Ectodermal cell (in vitro differentiated cells): ENCODE measurements around the gene CHRNG.

ENCODE experiments used
- H3K27ac ChIP-seq: 2 replicates; pipeline ENCODE4 v1.7.0; 2013; ENCODE audit warnings: mild to moderate bottlenecking, low read depth, low read length; ENCODE audit not compliant: insufficient read depth, poor library complexity, severe bottlenecking
- H3K27me3 ChIP-seq: 2 replicates; pipeline ENCODE4 v1.7.0; 2013; ENCODE audit warnings: mild to moderate bottlenecking, low read length; ENCODE audit not compliant: insufficient read depth, control insufficient read depth, poor library complexity, severe bottlenecking
- H3K36me3 ChIP-seq: one replicate; pipeline ENCODE4 v1.7.0; 2013; ENCODE audit warnings: low read length; ENCODE audit not compliant: control insufficient read depth, insufficient read depth
- H3K4me1 ChIP-seq: one replicate; pipeline ENCODE4 v1.7.0; 2013; ENCODE audit warnings: low read length; ENCODE audit not compliant: control insufficient read depth, insufficient read depth
- H3K4me3 ChIP-seq: 2 replicates; pipeline ENCODE4 v1.7.0; 2013; ENCODE audit warnings: low read depth, low read length, control low read depth; ENCODE audit not compliant: insufficient read depth
- H3K9me3 ChIP-seq: 2 replicates; pipeline ENCODE4 v1.7.0; 2013; ENCODE audit warnings: mild to moderate bottlenecking, low read length, moderate library complexity; ENCODE audit not compliant: control insufficient read depth
- WGBS, 2 experiments: methylation state at CpG; one replicate each; pipeline ENCODE4 v1.1.7; 2013; ENCODE audit warnings: missing lambda C conversion rate in 2 of 2; 5-methylcytosine and 5-hydroxymethylcytosine counted together

Gene CHRNG

DNA sequence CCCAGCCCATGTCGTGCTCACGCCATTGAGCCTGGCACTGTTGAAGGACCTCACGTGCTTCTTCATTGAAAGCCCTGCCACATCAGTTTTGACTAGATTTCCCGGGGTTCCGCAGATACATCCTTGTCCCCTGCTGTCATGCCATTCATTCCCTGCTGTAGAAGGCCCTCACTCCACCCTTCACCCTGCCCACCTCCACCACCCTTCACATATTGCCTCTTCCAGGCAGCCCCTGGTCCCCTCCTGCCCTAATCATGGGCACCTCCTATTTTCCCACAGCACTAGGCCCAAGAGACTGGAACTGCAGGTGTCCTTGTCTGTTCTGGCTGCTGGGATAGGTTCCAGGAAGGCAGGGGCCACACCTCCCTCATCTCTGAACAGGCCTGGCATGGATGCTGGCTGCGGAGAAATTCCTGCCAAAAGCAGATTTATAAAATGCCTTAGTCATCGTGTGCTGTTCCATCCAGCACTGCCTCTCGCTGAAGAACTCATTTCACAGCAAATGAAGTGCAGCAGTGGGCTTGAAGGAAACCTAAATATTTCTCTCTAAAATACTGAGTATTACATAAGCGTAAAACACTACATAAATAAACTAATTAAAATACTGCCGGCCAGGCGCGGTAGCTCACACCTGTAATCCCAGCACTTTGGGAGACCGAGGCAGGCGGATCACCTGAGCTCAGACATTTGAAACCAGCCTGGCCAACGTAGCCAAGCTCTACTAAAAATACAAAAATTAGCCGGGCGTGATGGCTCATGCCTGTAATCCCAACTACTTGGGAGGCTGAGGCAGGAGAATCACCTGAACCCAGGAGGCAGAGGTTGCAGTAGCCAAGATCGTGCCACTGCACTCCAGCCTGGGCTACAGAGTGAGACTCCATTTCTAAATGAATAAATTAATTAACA lies 49.4 kb downstream of the CHRNG start:
- Histone ChIP-seq H3K4me3 (no peak overlapping the region), H3K9me3 (no peaks in the 10 kb centered on the region), H3K27ac (no peak overlapping the region), H3K36me3 (no peaks in the 10 kb centered on the region), H3K27me3 (no peaks in the 10 kb centered on the region), H3K4me1 (no peaks in the 10 kb centered on the region)
- WGBS, 2 experiments = 90 to 92% methylated on average over 18 of the region's 18 CpGs

DNA sequence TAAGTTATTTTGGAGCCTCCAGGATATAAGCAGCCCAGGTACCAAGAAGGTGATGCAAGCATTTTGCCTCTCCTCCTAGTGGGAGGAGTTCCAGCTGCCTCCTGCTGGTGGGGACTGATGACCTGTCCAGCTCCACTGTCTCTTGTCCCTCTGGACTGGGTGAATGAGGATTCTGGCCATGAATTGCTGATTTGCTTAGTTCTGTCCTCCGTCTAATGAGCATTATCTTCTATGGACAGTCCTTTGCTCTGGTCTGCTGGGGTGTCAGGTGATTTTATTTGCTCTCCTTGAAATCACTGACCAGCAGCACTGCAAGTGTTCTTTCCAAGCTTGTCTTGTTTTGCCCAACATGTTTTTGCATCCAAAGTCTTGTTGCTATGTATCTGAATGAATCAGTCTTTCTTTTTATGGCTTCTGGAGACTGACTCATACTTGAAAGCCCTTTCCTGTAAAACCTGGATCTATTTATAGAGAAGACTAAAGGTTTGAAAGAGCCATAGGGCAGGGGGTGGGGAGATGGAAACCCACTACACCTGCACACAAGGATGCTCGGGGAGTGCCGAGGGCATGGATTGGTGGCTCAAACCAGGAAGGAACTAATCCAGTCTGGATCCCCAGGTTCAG lies 53.4 kb downstream of the CHRNG start:
- WGBS, 2 experiments = 91 to 95% methylated on average over 3 of the region's 3 CpGs

DNA sequence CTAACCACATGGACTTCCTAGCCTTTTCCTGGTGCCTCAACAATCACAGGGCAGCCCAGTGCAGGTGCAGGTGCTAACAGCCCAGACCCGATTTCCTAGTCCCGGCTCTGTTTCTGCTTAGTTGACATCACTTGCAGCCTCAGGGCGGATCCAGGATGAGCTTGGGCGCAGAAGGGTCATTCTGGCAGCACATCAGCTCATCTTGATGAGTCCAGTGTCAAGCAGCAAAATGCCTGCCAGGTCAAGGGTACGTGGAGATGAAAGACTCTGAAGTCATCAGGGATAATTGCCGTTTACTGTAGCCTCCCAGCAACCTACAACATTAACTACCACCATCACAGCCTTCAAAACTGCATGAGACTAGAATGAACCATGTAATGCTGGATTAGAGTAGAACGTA lies 54.5 kb downstream of the CHRNG start:
- 93 to 94% methylated on average over 6 of the region's 7 CpGs for WGBS, 2 experiments
- no peaks in the 10 kb centered on the region for H3K27me3 ChIP-seq
- H3K4me1 ChIP-seq = no peaks in the 10 kb centered on the region
- H3K27ac ChIP-seq = no peak overlapping the region
- no peaks in the 10 kb centered on the region for H3K9me3 ChIP-seq
- H3K36me3 ChIP-seq = no peaks in the 10 kb centered on the region
- H3K4me3 ChIP-seq = no peak overlapping the region

More for the DNA sequence above, 53.4 kb downstream of the CHRNG start:
- Histone ChIP-seq H3K4me3 (no peak overlapping the region), H3K9me3 (no peaks in the 10 kb centered on the region), H3K36me3 (no peaks in the 10 kb centered on the region), H3K27ac (no peak overlapping the region), H3K4me1 (no peaks in the 10 kb centered on the region), H3K27me3 (no peaks in the 10 kb centered on the region)
